DMS 273 treated with DMSO at 0.1 percent for 48 hours (cell line): ENCODE measurements around the gene CHST2.
"Not testable (repeated sequence)": the region's sequence is repeated elsewhere in the genome, so short reads cannot be mapped to it uniquely, and the experiment has no call there.

ENCODE experiments used
- DNase-seq: peaks from one replicate; lab custom pipeline; 2025; lab: John Stamatoyannopoulos, UW

Gene CHST2

DNA sequence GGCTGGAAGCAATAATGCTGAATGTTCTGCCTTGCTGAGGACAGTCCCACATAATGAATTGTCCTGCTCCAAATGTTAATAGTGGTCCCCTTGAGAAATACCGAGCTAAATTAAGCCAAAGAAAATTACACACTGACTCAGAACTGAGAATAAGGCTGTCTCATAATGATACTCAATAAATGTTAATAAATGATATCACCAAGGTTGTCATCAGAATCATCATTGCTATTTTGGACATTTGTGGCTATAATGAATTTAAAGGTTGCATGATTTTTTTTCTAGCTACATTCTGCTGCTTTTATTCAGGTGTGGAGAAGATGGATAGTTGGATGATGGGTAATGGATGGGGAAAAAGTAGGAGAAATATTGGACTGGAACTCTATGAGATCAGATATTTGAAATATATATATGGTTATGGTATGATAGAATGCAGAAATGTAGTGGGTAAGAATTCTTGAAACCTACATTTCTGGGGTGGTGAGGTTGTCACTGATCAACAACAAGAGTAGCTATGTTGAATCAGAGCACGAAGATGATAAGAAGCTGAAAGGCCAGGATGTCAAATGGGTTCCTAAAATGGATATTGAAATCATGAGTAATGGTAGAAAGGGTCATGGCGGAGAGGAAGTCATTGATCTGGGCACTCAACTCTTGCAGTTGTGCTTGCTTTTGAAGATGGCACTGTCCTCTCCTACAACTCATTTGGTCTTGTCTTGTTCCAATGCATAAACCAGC, 12.8 kb downstream of the CHST2 start:
- DNase-seq: no peak

DNA sequence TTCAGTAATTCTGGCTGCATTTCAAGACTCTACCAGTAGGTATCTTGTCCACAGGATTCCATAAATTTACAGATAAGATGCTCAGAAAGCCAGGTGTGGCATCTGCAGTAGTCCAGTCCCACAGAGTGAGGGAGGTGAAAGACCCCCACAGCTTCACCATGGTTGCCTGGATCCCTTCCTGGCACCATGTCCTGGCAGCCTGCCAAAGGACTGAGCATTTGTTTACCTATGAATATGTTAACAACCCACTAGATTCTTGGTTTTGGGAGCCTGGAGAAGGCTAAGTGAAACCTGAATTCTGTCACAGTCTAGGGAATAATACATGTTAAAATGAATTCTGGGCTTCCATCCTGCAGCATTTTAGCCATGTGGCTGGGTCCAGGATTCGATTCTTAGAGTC, 14.9 kb downstream of the CHST2 start:
- DNase-seq: no peak

DNA sequence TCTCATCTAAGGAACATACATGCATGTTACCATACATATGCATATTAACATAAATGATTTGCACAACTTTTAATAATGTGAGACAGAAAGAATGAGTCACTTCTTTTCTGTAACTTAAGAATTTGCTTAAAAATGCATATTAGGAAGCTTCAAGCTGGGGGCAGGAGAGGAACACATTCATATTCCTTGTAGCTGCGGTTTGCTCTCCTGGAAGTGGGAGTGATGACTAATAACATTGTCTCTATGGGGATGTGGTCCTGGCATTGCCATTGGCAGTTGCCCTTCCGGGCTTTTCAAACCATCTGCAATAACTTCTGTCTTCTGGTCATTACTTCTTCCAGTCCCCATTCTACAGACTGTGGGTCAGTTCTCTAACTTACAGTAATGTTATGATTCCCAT, 15.6 kb downstream of the CHST2 start:
- DNase-seq: no peak

DNA sequence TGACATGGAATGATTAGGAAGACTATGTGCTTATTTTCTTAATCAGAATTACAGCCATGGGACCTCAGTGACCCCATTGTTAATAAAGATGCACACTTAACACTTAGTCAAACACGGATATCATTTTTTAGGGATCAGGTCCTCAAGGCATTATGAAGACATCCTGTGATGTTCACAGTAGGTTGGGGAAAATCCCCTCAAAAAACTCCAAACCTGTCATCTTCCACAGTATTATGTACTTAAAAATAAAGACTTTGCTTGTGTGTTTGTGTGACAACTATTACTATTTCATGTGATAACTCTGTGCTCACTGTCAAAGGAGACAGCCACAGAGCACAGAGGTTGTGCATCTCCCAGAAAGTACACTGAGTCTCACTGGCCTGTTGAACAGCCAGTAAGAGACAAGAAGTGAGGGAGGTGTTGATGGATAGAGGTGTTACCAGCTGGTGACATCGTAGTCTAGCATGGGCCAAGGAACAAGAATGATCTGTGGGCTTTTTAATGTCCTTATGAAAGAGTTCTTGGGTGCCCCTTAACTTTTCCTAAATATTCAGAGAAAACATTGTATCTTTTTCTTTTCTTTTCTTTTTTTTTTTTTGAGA, 18.0 kb downstream of the CHST2 start:
- DNase-seq: no peak

DNA sequence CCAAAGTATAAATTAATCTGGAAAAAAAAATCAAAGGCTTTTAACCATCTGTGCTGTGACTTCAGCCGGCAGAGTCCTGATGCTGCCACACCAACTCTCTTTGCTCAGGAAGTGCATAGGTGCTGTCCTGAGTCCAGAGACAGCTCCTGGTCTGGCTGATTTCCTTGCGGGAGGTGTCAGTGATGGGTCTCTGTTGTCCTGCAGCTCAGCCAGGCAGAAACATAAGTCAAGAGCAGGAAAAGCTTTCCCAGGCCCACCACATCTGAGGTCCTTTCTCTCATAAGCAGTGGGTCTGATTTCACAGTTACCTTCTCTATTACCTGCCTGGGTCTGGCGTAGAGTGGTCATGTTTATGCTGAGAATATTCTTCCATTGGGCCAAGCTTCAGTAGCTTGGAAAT, 19.4 kb downstream of the CHST2 start:
- DNase-seq: no peak

DNA sequence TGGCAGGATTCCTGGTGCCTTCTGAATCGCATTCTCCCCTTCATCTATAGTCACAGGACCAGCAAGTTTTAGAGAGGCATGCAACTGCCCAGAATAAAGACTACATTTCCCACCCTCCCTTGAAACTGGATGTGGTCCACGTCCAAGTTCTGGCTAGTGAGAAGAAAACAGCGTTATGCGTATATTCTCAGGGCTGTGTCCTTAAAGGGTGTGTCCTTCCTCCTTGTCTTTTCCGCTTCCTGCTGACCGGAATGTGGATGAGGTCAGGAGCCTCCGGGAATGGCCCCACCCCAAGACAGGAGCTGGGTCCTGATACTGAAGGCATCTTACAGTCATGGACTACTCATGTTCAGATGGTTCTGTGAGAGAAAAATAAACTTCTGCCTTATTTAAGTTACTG, 20.2 kb downstream of the CHST2 start:
- DNase-seq: no peak

DNA sequence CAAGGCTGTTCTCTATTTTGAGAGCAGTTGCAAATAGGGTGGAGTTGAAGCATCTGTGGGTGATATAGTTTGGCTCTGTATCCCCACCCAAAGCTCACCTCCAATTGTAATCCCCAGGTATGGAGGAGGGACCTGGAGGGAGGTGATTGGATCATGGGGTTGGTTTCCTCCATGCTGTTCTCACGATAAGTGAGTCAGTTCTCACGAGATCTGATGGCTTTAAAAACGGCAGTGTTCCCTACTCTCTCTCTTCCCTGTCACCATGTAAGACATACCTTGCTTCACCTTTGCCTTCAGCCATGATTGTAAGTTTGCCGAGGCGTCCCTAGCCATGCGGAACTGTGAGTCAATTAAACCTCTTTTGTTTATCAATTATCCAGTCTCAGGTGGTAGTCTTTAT, 21.0 kb downstream of the CHST2 start:
- no peak for DNase-seq

DNA sequence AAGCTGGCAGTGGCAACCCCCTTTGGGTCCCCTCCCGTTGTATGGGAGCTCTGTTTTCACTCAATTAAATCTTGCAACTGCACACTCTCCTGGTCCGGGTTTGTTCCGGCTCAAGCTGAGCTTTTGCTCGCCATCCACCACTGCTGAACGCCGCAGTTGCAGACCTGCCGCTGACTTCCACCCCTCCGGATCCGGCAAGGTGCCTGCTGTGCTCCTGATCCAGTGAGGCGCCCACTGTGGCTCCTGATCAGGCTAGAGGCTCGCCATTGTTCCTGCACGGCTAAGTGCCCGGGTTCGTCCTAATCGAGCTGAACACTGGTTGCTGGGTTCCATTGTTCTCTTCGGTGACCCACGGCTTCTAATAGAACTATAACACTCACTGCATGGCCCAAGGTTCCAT, 22.8 kb downstream of the CHST2 start:
- DNase-seq: no peak

DNA sequence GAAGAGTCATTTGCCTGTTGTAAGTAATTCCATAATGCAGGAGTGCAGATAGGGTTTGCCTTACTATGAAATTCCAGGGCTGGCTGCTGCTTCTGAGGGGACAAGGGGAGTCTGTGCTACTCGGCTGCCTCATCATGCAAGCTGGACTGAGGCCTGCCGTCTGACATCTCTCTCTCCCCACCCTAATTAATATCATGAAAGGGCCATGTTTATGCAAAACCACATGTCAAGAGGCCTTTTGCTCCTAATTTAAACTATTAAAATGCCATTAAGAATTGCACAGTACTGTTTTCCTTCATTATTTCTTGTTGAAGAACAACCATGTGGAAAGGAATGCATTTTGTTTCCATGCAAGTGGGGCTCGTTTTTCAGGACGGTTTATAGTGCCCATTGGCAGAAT, 26.3 kb downstream of the CHST2 start:
- DNase-seq: no peak

DNA sequence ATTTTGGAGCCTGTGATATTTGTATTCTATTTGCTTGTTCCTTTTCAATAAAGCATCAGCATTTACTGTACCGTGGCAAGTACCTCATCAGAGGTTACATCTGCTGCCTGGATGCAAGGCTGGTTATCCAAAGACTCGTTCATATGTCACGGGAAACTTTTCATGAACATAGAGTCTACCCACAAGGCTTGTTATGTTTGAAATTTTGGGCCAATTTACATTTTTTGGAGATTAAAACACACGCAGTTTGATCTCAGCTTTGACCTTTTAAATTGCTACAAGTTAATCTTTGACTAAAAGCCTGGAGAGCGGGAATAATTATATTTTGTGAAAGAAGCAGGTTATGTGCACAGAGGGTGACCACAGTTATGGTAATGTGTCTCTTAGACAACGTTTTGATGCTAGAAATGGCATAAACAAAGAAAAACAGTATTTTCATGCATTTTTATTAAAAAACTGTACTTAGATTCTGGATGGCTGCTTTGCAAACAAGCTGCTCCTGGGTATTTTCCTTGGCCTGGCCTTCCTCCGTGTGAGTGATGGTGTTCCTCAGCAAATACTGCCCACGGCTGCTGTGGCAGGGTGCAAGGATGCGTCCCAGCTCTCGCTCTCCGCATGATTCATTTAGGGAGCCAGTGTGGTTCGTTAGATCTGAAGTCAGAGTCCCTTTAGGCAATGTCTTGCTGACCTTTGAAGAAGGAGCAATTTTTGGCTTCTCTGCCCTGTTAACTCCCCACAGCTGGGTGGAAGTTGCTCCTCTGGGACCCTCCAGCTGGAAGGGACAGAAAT, 27.1 kb downstream of the CHST2 start:
- DNase-seq: no peak

DNA sequence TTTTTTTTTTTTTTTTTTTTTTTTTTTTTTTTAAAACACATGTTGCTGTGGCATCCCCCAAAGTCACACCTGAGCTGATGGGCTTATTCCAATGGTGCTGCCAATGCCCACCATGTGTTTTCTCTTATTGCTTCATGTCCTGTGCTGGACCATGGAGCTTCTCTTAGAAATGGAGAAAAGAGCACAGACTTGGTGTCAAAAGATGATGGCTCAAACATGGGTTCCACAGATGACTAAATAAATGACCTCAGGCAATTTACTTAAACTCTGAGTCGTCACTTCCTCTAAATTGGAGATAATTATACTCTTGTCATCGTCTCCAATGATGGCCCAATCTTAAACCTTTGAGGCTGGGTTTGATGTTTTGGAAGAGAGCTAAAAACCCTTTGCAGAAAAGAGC, 28.1 kb downstream of the CHST2 start:
- DNase-seq: no peak

DNA sequence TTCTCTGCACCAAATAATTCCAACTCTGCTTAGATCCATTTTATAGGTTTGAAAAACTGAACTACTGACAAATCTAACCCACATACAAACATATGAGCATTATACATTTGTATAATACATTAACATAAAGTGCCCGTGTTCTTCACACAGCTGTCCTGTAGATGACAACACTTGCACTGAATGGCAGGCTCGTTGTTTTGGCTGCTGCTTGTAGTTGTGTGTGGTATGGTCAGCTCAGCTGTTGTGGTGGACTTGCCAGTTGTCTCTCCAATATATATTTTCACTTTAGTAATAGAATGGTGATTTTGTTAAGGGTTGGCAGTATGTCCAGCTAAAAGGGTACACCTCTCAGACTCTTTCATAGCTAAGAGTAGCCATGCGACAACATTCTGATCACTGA, 30.5 kb downstream of the CHST2 start:
- DNase-seq: no peak

DNA sequence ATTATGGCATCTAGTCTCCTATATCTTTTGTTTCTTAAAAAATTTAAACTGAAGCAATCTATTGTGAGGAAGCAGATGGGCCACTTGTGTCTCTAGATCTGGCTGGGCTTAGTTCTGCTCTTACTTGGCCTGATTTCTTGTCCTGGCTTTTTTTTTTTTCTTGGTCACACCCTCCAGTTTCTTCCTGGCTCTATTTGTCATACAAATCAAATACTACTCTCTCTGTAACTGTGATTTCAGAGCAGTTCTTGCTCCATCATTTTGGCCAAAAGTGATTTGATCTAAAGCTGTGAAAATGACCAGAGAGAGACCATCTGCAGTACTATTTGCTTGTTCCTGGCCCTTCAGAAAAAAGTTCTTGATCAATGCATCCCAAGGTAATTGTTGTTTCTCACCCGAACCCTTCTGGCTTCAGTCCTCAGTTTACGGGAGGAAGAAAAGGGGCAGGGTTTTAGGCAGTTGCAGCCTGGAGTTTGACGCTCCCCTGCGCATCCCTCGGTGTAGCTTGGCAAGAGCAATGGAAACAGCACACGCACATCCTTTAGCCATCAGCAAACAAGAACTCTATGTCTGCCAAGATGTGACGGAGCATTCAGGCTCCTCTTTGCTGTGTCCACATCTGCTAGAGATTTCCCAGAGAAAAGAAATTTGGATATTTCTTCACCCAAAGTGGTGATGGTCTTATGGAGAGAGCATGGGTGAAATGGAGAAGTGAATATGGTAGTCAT, 31.6 kb downstream of the CHST2 start:
- DNase-seq: no peak

DNA sequence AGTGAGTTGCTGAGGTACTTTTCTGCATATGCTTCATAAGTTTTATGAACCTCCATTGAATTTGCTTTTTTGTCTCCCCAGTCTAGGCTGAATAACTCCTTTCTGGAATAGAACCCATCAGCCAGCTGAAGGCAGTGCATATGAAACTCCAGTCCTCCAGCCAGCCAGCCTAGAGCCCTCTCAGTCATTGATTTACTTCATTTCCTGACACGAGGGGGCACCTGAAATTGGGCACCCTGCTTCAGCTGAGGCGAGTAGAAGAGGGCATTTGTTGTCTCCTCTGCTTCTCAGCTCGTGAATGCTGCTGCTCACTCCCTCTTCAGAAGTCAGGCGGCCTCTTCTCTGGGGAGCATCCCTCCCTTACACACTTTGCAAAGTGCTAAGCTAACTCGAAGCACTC, 32.5 kb downstream of the CHST2 start:
- no peak for DNase-seq

DNA sequence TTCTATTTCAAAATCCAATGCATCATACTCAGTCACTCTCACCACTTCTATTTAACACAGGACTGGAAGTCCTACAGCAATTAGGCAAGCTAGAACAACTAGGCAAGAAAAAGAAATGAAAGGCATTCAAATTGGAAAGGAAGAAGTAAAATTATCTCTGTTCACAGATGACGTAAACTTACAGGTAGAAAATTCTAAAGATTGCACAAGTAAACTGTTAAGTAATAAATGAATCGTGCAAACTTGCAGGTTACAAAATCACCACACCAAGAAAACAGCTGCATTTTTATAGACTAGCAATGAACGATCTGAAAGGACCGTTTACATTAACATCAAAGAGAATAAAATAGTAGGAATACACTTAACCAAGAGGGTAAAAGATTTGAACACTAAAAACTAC, 36.2 kb downstream of the CHST2 start:
- DNase-seq: no peak

DNA sequence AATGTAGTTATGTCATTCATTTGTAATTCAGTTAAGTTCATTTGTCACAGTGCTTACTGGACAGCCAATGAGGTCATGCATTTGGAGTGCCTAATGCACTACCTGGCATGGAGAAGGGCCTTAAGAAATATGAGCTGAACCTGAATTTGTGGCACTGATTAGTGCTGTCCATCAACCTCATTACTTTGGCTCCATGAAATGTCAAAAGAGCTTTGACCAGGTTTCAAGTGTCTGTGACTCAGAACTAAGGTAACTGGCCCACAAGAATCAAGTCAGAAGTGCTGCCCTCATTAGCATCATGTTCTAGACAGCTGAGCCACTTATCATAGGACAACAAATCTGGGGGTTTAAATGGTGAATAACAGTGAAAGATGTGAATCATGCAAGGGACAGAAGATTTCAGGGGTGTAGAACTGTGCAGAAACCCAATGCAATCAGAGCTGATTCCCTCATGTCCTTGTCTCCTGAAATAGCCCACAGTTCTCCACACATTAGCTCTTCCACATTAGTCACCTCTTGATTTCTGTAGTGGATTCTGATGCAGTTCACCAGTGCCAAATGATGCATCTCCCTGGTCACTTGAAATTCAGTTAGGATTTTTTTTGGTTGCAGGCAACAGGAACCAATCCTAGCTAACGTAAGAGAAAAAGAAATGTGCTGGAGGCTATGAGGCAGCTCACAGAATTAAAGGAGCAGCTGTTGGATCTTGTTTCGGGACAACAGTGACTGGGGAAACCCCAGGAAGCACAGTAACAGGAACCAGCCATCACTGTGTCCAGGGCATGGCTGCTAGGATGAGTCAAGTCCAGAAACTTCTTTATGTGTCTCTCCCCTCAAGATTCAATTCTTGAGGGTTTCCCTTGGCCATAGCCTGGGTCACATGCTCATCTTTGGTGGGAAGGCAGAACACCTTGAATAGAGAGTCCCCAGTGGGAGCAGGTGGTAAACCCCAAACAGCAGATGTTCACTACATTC, 38.7 kb downstream of the CHST2 start:
- DNase-seq: no peak

DNA sequence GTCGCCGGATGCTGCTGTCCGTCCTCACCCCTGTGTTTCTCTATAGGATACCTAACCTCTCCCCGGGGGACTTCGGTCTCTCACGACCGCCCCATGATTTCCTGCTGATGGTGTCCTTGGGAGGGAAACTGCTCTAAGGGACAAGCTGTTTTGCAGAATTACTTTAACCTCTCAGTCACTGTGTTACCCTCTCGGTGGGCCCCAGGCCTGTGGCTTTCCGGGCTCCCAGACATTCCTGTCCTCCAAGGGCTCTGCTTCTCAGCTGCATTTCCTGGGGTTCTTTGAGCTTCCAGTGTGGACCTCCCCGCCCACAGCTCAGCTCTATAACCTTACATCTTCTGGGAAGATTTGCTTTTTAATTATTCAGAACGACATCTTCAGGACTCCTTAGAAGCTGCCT, 40.9 kb downstream of the CHST2 start:
- DNase-seq: no peak

DNA sequence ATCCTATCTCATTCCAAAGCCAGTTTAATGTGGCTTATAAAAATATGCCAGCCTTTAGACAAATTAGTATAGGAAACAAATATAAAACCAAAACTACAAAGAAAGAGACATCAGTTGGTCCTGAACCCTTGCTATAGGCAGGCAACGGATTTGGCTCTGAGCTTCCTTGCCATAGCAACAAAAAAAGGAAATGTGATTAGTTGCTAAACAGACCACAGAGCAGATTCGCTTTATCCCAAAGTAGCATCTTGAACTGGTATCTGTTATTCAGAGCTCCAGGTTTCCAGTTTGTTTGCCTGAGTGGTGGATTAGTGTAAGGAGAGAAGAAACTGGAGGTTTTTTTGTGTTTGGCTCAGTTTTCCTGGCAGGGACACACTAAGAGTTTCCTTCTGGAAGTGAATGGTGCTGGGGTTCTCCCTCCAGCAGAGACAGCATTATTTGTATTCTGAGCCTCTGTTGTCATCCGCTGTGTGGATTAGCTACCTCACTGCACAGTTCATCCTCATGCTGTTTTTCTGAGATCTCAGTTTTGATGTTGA, 44.1 kb downstream of the CHST2 start:
- no peak for DNase-seq

DNA sequence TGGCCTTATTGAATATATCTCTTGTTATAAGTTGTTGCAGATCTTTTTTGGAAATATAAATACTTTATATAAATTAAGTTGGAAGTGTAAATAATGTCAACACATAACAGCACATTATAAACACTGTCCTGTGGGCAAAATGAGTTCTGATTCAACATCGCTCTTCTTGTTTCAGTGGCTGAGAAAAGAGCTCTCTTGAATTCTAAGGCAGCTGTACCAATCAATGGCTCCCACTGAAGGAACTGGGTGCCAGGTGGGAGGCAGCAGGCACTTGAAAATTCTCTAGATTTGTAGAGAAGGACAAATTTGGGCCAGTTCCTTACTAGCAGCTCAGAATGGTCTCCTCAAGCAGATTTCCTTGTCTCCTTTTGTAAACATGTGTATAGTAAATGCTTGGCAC, 45.6 kb downstream of the CHST2 start:
- no peak for DNase-seq

DNA sequence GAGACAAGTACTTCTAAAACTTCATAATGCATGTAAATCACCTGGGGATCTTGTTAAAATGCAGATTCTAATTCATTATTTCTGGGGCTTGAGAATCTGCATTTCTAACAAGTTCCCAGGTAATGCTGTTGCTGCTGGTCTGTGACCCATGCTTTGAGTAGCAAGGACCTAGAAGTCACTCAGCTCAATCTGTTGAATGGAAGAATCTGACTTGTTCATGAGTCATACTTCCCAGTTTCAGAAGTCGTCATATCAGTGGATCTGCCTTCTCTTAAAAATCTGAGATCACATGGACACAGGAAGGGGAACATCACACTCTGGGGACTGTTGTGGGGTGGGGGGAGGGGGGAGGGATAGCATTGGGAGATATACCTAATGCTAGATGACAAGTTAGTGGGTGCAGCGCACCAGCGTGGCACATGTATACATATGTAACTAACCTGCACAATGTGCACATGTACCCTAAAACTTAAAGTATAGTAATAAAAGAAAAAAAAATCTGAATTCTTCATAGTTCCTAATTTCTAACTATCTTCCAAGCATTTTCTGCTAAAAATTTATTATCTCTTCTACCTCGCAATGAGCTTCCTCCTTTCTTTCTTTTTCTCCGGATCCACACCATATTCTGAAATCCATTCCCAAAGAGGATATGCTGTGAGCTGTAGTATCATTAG, 46.2 kb downstream of the CHST2 start:
- DNase-seq: not testable (repeated sequence)

DNA sequence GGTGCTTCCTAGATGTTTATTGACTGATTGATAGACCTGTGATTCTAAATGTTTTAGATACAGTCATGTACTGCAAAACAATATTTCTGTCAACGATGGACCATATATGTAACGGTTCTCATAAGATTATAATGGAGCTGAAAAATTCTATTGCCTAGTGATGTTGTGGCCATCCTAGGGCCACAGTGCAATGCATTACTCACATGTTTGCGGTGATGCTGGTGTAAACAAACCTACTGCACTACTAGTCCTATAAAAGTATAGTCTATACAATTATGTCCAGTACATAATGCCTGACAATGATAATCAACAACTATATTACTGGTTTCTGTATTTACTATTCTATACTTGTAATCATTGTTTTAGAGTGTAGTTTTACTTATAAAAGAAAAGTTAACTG, 46.8 kb downstream of the CHST2 start:
- DNase-seq: no peak
